SK-N-SH (cell line): ENCODE measurements around the gene SPTA1. TPM values are rescaled to one million over a fixed set of nuclear protein-coding genes. Genes with fewer than 3 reads are reported as not detected.

Experiments
- CTCF ChIA-PET: fragments of 300-600, 350-600 bp; formaldehyde crosslinking; extraction: SDS; loops from one replicate; lab custom pipeline; 2021; lab: Yijun Ruan, JAX
- POLR2A ChIA-PET: fragments of 350-600 bp; sonication (Branson Sonifier 250); formaldehyde crosslinking; extraction: SDS; loops from one replicate; lab custom pipeline; 2020; ENCODE audit warnings: antibody characterized with exemption, inconsistent platforms; lab: Yijun Ruan, JAX
- DNase-seq: peaks from one replicate; pipeline ENCODE4 v3.0.0; 2012
- H2AFZ ChIP-seq: fragments of 200-600 bp; sonication (generic); 2 replicates; pipeline ENCODE4 v1.8.1; 2016; ENCODE audit warnings: antibody characterized with exemption, mild to moderate bottlenecking, low read depth
- H3F3A ChIP-seq: fragments of 200-600 bp; sonication (generic); replicated peaks from 2 replicates; pipeline ENCODE3; 2016; ENCODE audit warnings: antibody characterized with exemption, mild to moderate bottlenecking; ENCODE audit not compliant: insufficient read depth
- H3K27ac ChIP-seq, 2 experiments: fragments of 200-500 bp in 1 of 2; fragments of 200-600 bp in 1 of 2; sonication (Bioruptor generic) in 1 of 2; sonication (generic), shearing (Covaris generic) in 1 of 2; 2 replicates each; pipeline versions ENCODE4 v1.5.1 to v1.6.1; 2014 to 2016; ENCODE audit warnings: low read depth in 2 of 2, inconsistent platforms in 1 of 2, low read length in 1 of 2, mild to moderate bottlenecking in 1 of 2, mixed read lengths in 1 of 2
- H3K27me3 ChIP-seq: fragments of 200-600 bp; sonication (generic), shearing (Covaris generic); 2 replicates; pipeline ENCODE4 v1.6.1; 2016; ENCODE audit warnings: mixed run types; ENCODE audit not compliant: insufficient read depth
- H3K36me3 ChIP-seq, 2 experiments: fragments of 200-500 bp in 1 of 2; fragments of 200-600 bp in 1 of 2; sonication (Bioruptor generic) in 1 of 2; sonication (generic) in 1 of 2; replicated peaks in 1 of 2; 2 replicates each; pipeline versions ENCODE3 to v1.5.1; 2014 to 2016; ENCODE audit warnings: low read length in 1 of 2, mild to moderate bottlenecking in 1 of 2; ENCODE audit not compliant: insufficient read depth in 2 of 2, control insufficient read depth in 1 of 2
- H3K4me1 ChIP-seq, 2 experiments: fragments of 200-500 bp in 1 of 2; fragments of 200-600 bp in 1 of 2; sonication (Bioruptor generic) in 1 of 2; sonication (generic), shearing (Covaris generic) in 1 of 2; 2 replicates each; pipeline versions ENCODE4 v1.5.1 to v1.6.1; 2014 to 2016; ENCODE audit warnings: low read depth in 1 of 2, low read length in 1 of 2, mixed run types in 1 of 2; ENCODE audit not compliant: insufficient read depth in 2 of 2, control insufficient read depth in 1 of 2
- H3K4me2 ChIP-seq: fragments of 200-600 bp; sonication (generic), shearing (Covaris generic); 2 replicates; pipeline ENCODE4 v1.6.1; 2017; ENCODE audit warnings: mixed run types
- H3K4me3 ChIP-seq, 2 experiments: fragments of 200-500 bp in 1 of 2; fragments of 200-600 bp in 1 of 2; sonication (Bioruptor generic) in 1 of 2; sonication (generic), shearing (Covaris generic) in 1 of 2; 2 replicates each; pipeline versions ENCODE4 v1.5.1 to v1.8.1; 2014 to 2016; ENCODE audit warnings: low read depth in 2 of 2, inconsistent platforms in 1 of 2, low read length in 1 of 2, mild to moderate bottlenecking in 1 of 2, mixed read lengths in 1 of 2, moderate library complexity in 1 of 2
- H3K79me2 ChIP-seq: fragments of 200-600 bp; sonication (generic); 2 replicates; pipeline ENCODE4 v1.8.1; 2017; ENCODE audit warnings: mild to moderate bottlenecking; ENCODE audit not compliant: insufficient read depth
- H3K9ac ChIP-seq: fragments of 200-600 bp; sonication (generic); 2 replicates; pipeline ENCODE4 v1.6.1; 2017; ENCODE audit warnings: mixed run types
- H3K9me2 ChIP-seq: fragments of 200-600 bp; sonication (generic); 2 replicates; pipeline ENCODE4 v1.6.1; 2017; ENCODE audit warnings: mixed run types
- H3K9me3 ChIP-seq: fragments of 200-600 bp; sonication (generic); 2 replicates; pipeline ENCODE4 v1.6.1; 2017; ENCODE audit warnings: mixed run types, mild to moderate bottlenecking, moderate library complexity
- H4K20me1 ChIP-seq: fragments of 200-600 bp; sonication (generic); 2 replicates; pipeline ENCODE4 v1.6.1; 2017; ENCODE audit warnings: mild to moderate bottlenecking, mixed run types; ENCODE audit not compliant: insufficient read depth
- CHD2 ChIP-seq: fragments of 150-350 bp; IDR thresholded peaks from 2 replicates; pipeline ENCODE4 v1.6.1; 2018; ENCODE audit warnings: low read length; ENCODE audit not compliant: partially characterized antibody
- CTCF ChIP-seq: fragments of 200-600 bp; sonication (generic); IDR thresholded peaks from 2 replicates; pipeline ENCODE4 v1.6.1; 2017; ENCODE audit warnings: antibody characterized with exemption, mild to moderate bottlenecking, moderate library complexity
- EP300 ChIP-seq, 2 experiments: IDR thresholded peaks; 2 replicates each; pipeline versions ENCODE4 v1.4.0 to v1.6.1; 2012; ENCODE audit warnings: borderline replicate concordance in 1 of 2, low read depth in 1 of 2, low read length in 1 of 2
- EZH2phosphoT487 ChIP-seq: fragments of 200-600 bp; sonication (generic); IDR thresholded peaks from 2 replicates; pipeline ENCODE4 v1.6.1; 2017; ENCODE audit warnings: low read depth, mixed run types, mild to moderate bottlenecking, antibody characterized with exemption, moderate library complexity, borderline replicate concordance
- FOSL2 ChIP-seq: IDR thresholded peaks from 2 replicates; pipeline ENCODE4 v1.4.0; 2012; ENCODE audit warnings: low read depth, mild to moderate bottlenecking, moderate library complexity, borderline replicate concordance
- IRF3 ChIP-seq: fragments of 150-350 bp; IDR thresholded peaks from 2 replicates; pipeline ENCODE4 v1.6.1; 2016; ENCODE audit warnings: mild to moderate bottlenecking, low read depth, low read length
- JUND ChIP-seq: IDR thresholded peaks from 2 replicates; pipeline ENCODE4 v1.4.0; 2012
- MEF2A ChIP-seq: IDR thresholded peaks from 2 replicates; pipeline ENCODE4 v1.4.0; 2012; ENCODE audit warnings: low read depth, borderline replicate concordance
- NFIC ChIP-seq: IDR thresholded peaks from 2 replicates; pipeline ENCODE4 v1.4.0; 2012; ENCODE audit warnings: borderline replicate concordance
- NRF1 ChIP-seq: IDR thresholded peaks from 2 replicates; pipeline ENCODE4 v1.6.1; 2012; ENCODE audit warnings: low read depth, mild to moderate bottlenecking, low read length
- POLR2AphosphoS5 ChIP-seq: IDR thresholded peaks from 2 replicates; pipeline ENCODE4 v1.6.1; 2012; ENCODE audit warnings: low read depth, low read length
- RAD21 ChIP-seq: IDR thresholded peaks from 2 replicates; pipeline ENCODE4 v1.6.1; 2012; ENCODE audit warnings: mild to moderate bottlenecking, low read length
- RCOR1 ChIP-seq: fragments of 150-350 bp; IDR thresholded peaks from 2 replicates; pipeline ENCODE4 v1.6.1; 2017; ENCODE audit warnings: antibody characterized with exemption, low read length
- RFX5 ChIP-seq: IDR thresholded peaks from 2 replicates; pipeline ENCODE4 v1.6.1; 2012; ENCODE audit warnings: mild to moderate bottlenecking, improper control_type of control experiment, low read length
- RXRA ChIP-seq: IDR thresholded peaks from 2 replicates; pipeline ENCODE4 v1.4.0; 2012; ENCODE audit warnings: low read depth, mild to moderate bottlenecking, borderline replicate concordance
- SIN3A ChIP-seq: IDR thresholded peaks from 2 replicates; pipeline ENCODE4 v1.6.1; 2012; ENCODE audit warnings: low read depth, mild to moderate bottlenecking, low read length, moderate library complexity, borderline replicate concordance
- TEAD4 ChIP-seq: IDR thresholded peaks from 2 replicates; pipeline ENCODE4 v1.4.0; 2012; ENCODE audit warnings: mild to moderate bottlenecking, borderline replicate concordance; ENCODE audit not compliant: insufficient read depth
- YY1 ChIP-seq: IDR thresholded peaks from 2 replicates; pipeline ENCODE4 v1.4.0; 2012; ENCODE audit warnings: low read depth, mild to moderate bottlenecking
- ZBTB33 ChIP-seq: IDR thresholded peaks from 2 replicates; pipeline ENCODE4 v1.4.0; 2012; ENCODE audit warnings: low read depth, borderline replicate concordance
- WGBS: methylation state at CpG from one replicate; pipeline ENCODE4 v1.1.6; 2017; ENCODE audit warnings: low lambda C conversion rate; 5-methylcytosine and 5-hydroxymethylcytosine counted together
- polyA plus RNA-seq, 3 experiments: library from polyadenylated mRNA; depleted of rRNA; stranded (reverse); fragments of >200 nt; gene quantifications; 2 replicates each; pipeline ENCODE4 v1.2.3, GENCODE V29; 2012
- TF ChIP-seq, protein P1 (sequence below): IDR thresholded peaks from 2 replicates; pipeline ENCODE4 v1.4.0; 2012; ENCODE audit warnings: low read depth, borderline replicate concordance

Gene SPTA1
- polyA plus RNA-seq, 1 of the 3 experiments (the other 2 are of a cell fraction) = not detected

GRCh38 chr1:158646465-158646864 is 40.0 kb downstream of the SPTA1 start (continued):
- TF ChIP-seq YY1 = no peak
- no peak for TF ChIP-seq RFX5
- no peak for TF ChIP-seq EZH2phosphoT487
- TF ChIP-seq MEF2A = no peak

DNA sequence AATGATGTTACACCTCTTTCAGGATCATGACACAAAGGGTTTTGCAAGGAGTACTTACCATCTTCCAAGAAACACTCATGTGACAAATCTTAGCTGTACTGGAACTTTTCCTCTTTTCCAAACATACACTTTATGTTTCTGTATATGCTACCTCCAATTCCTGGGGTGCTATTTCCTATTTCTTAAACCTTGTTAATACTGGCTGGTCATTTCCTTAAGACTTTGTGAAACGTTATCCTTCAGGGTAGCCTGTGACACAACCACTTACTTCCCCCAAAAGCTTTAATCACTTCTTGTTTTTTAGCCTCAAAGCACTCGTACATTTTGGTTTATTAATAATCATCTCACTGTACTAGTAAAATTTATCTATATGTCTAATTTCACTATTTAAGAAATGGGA is 42.1 kb downstream of the SPTA1 start:
- POLR2A ChIA-PET = no interaction called here
- Histone ChIP-seq H3K4me2 (no peak overlapping the region), H3K27me3 (no peaks in the 10 kb centered on the region; the same call in 1 of the 2 replicates), H4K20me1 (no peaks in the 10 kb centered on the region), H3K36me3 (no peaks in the 10 kb centered on the region), H3K79me2 (no peaks in the 10 kb centered on the region), H2AFZ (no peak overlapping the region), H3K4me1 (no peaks in the 10 kb centered on the region), H3K4me3 (no peak overlapping the region), H3K9me2 (no peaks in the 10 kb centered on the region), H3K9me3 (no peaks in the 10 kb centered on the region), H3F3A (no peaks in the 10 kb centered on the region), H3K27ac (no peak overlapping the region), H3K9ac (no peak overlapping the region)
- TF ChIP-seq FOSL2 = no peak
- no peak for TF ChIP-seq CTCF
- TF ChIP-seq RXRA = no peak
- TF ChIP-seq SIN3A = no peak
- no peak for TF ChIP-seq RAD21
- no peak for TF ChIP-seq NRF1
- TF ChIP-seq, protein P1, sequence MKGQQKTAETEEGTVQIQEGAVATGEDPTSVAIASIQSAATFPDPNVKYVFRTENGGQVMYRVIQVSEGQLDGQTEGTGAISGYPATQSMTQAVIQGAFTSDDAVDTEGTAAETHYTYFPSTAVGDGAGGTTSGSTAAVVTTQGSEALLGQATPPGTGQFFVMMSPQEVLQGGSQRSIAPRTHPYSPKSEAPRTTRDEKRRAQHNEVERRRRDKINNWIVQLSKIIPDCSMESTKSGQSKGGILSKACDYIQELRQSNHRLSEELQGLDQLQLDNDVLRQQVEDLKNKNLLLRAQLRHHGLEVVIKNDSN = no peak
- no peak for TF ChIP-seq EP300 (IDR thresholded peaks at IDR 0.05; ENCODE audit: borderline replicate concordance in 1 of 2, low read depth in 1 of 2, low read length in 1 of 2)
- no peak for TF ChIP-seq YY1
- TF ChIP-seq RFX5 = no peak
- TF ChIP-seq JUND = no peak
- no peak for TF ChIP-seq RCOR1
- TF ChIP-seq CHD2 = no peak
- TF ChIP-seq NFIC = no peak
- TF ChIP-seq TEAD4 = no peak
- TF ChIP-seq IRF3 = no peak
- no peak for TF ChIP-seq POLR2AphosphoS5
- TF ChIP-seq ZBTB33 = no peak
- CTCF ChIA-PET = interaction anchor here (0.6 kb wide), 1 partner anchor 233 kb away, joined by 3 read pairs; no protein-coding TSS in a partner anchor
- WGBS = 3% methylated on average over 2 of the region's 2 CpGs
- no peak for DNase-seq
